Stimulated activated naive CD8-positive, alpha-beta T cell treated with anti-CD3 and anti-CD28 coated beads, Interleukin-15, Interleukin-2, amounts not matched to agents 100 ng/mL and 50 ng/mL, for 24 hours (primary cell): ENCODE results near the gene EDDM3A.
"Not testable (repeated sequence)": the region's sequence is repeated elsewhere in the genome, so short reads cannot be mapped to it uniquely, and the experiment has no call there.

Source experiments
- H3K27ac Mint-ChIP-seq: one replicate; pipeline ENCODE4 v1.8.0; 2021; ENCODE audit warnings: mild to moderate bottlenecking, mixed read lengths
- H3K27me3 Mint-ChIP-seq: one replicate; pipeline ENCODE4 v1.8.0; 2021; ENCODE audit warnings: mixed read lengths
- H3K36me3 Mint-ChIP-seq: one replicate; pipeline ENCODE4 v1.8.0; 2021; ENCODE audit warnings: low read depth, mixed read lengths
- H3K4me1 Mint-ChIP-seq: one replicate; pipeline ENCODE4 v1.8.0; 2021; ENCODE audit warnings: low read depth, mixed read lengths
- H3K4me3 Mint-ChIP-seq: one replicate; pipeline ENCODE4 v1.8.0; 2021; ENCODE audit warnings: mild to moderate bottlenecking, mixed read lengths
- H3K9me3 Mint-ChIP-seq: one replicate; pipeline ENCODE4 v1.8.0; 2021; ENCODE audit warnings: mixed read lengths

EDDM3A gene

GRCh38 chr14:20722016-20722415, 23.7 kb upstream of the EDDM3A start:
- Mint-ChIP-seq H3K9me3 (no peaks in the 10 kb centered on the region), H3K27ac (no peak overlapping the region), H3K4me3 (no peak overlapping the region), H3K36me3 (no peaks in the 10 kb centered on the region), H3K27me3 (peaks cover 44% of the 10 kb centered on the region), H3K4me1 (peaks cover 11% of the 10 kb centered on the region)

GRCh38 chr14:20723488-20723887, 22.2 kb upstream of the EDDM3A start:
- Mint-ChIP-seq H3K27me3 (peaks cover 48% of the 10 kb centered on the region), H3K4me1 (peaks cover 11% of the 10 kb centered on the region), H3K9me3 (no peaks in the 10 kb centered on the region), H3K27ac (no peak overlapping the region), H3K4me3 (no peak overlapping the region), H3K36me3 (no peaks in the 10 kb centered on the region)

- not testable (repeated sequence) for H3K27ac Mint-ChIP-seq, H3K4me1 Mint-ChIP-seq, H3K9me3 Mint-ChIP-seq, H3K36me3 Mint-ChIP-seq, H3K4me3 Mint-ChIP-seq
- H3K27me3 Mint-ChIP-seq, result peaks cover 47% of the 10 kb centered on the region
Observed at GRCh38 chr14:20726121-20726520, 19.6 kb upstream of the EDDM3A start.

- Mint-ChIP-seq H3K27me3 (peaks cover 43% of the 10 kb centered on the region), H3K9me3 (no peaks in the 10 kb centered on the region), H3K4me3 (no peak overlapping the region), H3K4me1 (peaks cover 7% of the 10 kb centered on the region), H3K27ac (no peak overlapping the region), H3K36me3 (no peaks in the 10 kb centered on the region)
Observed at GRCh38 chr14:20726531-20726930, 19.2 kb upstream of the EDDM3A start.

GRCh38 chr14:20730891-20731290, 14.8 kb upstream of the EDDM3A start:
- Mint-ChIP-seq H3K27ac (no peak overlapping the region), H3K4me3 (no peak overlapping the region), H3K36me3 (no peaks in the 10 kb centered on the region), H3K4me1 (peaks cover 7% of the 10 kb centered on the region), H3K9me3 (no peaks in the 10 kb centered on the region), H3K27me3 (peaks cover 12% of the 10 kb centered on the region)

- Mint-ChIP-seq H3K4me3 (no peak overlapping the region), H3K36me3 (no peaks in the 10 kb centered on the region), H3K27me3 (peaks cover 8% of the 10 kb centered on the region), H3K4me1 (no peaks in the 10 kb centered on the region), H3K9me3 (no peaks in the 10 kb centered on the region), H3K27ac (no peak overlapping the region)
Observed at GRCh38 chr14:20732477-20732876, 13.2 kb upstream of the EDDM3A start.

- H3K4me1 Mint-ChIP-seq, result no peaks in the 10 kb centered on the region
- H3K9me3 Mint-ChIP-seq, result no peaks in the 10 kb centered on the region
- H3K4me3 Mint-ChIP-seq, result no peak overlapping the region
- peaks cover 8% of the 10 kb centered on the region for H3K27me3 Mint-ChIP-seq
- no peak overlapping the region for H3K27ac Mint-ChIP-seq
- H3K36me3 Mint-ChIP-seq, result no peaks in the 10 kb centered on the region
Observed at GRCh38 chr14:20732979-20733635, 12.6 kb upstream of the EDDM3A start.

- peaks cover 9% of the 10 kb centered on the region for H3K27me3 Mint-ChIP-seq
- H3K9me3 Mint-ChIP-seq, result no peaks in the 10 kb centered on the region
- H3K4me1 Mint-ChIP-seq, result no peaks in the 10 kb centered on the region
- no peaks in the 10 kb centered on the region for H3K36me3 Mint-ChIP-seq
- H3K27ac Mint-ChIP-seq, result no peak overlapping the region
- H3K4me3 Mint-ChIP-seq, result no peak overlapping the region
Observed at GRCh38 chr14:20733684-20734429, 11.8 kb upstream of the EDDM3A start.

- Mint-ChIP-seq H3K27me3 (peaks cover 8% of the 10 kb centered on the region), H3K36me3 (no peaks in the 10 kb centered on the region), H3K9me3 (no peaks in the 10 kb centered on the region), H3K4me3 (no peak overlapping the region), H3K27ac (no peak overlapping the region), H3K4me1 (no peaks in the 10 kb centered on the region)
Observed at GRCh38 chr14:20734430-20734806, 11.3 kb upstream of the EDDM3A start.

GRCh38 chr14:20738292-20738691, 7.4 kb upstream of the EDDM3A start:
- H3K9me3 Mint-ChIP-seq, H3K27me3 Mint-ChIP-seq, H3K4me3 Mint-ChIP-seq, H3K36me3 Mint-ChIP-seq, H3K27ac Mint-ChIP-seq, H3K4me1 Mint-ChIP-seq: not testable (repeated sequence)

- Mint-ChIP-seq H3K27me3 (peaks cover 8% of the 10 kb centered on the region), H3K36me3 (no peaks in the 10 kb centered on the region), H3K9me3 (no peaks in the 10 kb centered on the region), H3K27ac (no peak overlapping the region), H3K4me1 (no peaks in the 10 kb centered on the region), H3K4me3 (no peak overlapping the region)
Observed at GRCh38 chr14:20742132-20742531, 3.6 kb upstream of the EDDM3A start.

- no peaks in the 10 kb centered on the region for H3K36me3 Mint-ChIP-seq
Observed at GRCh38 chr14:20743556-20743955, 2.1 kb upstream of the EDDM3A start.

GRCh38 chr14:20746566-20746965, 879 bp downstream of the EDDM3A start:
- peaks cover 8% of the 10 kb centered on the region for H3K27me3 Mint-ChIP-seq
- H3K4me1 Mint-ChIP-seq, result no peaks in the 10 kb centered on the region
- H3K4me3 Mint-ChIP-seq, result no peak overlapping the region
- no peak overlapping the region for H3K27ac Mint-ChIP-seq
- peaks cover under 1% of the 10 kb centered on the region for H3K36me3 Mint-ChIP-seq
- H3K9me3 Mint-ChIP-seq, result peaks cover under 1% of the 10 kb centered on the region

More at GRCh38 chr14:20743556-20743955, 2.1 kb upstream of the EDDM3A start:
- Mint-ChIP-seq H3K27me3 (peaks cover 1% of the 10 kb centered on the region), H3K27ac (no peak overlapping the region), H3K4me3 (no peak overlapping the region), H3K9me3 (no peaks in the 10 kb centered on the region), H3K4me1 (no peaks in the 10 kb centered on the region)

- H3K9me3 Mint-ChIP-seq, result peaks cover 8% of the 10 kb centered on the region
- no peak overlapping the region for H3K4me3 Mint-ChIP-seq
- H3K4me1 Mint-ChIP-seq, result no peaks in the 10 kb centered on the region
- H3K36me3 Mint-ChIP-seq, result peaks cover 4% of the 10 kb centered on the region
- H3K27ac Mint-ChIP-seq, result no peak overlapping the region
- H3K27me3 Mint-ChIP-seq, result peaks cover 11% of the 10 kb centered on the region
Observed at GRCh38 chr14:20748439-20748838, 2.8 kb downstream of the EDDM3A start.

GRCh38 chr14:20750194-20750593, 4.5 kb downstream of the EDDM3A start:
- H3K36me3 Mint-ChIP-seq, result peaks cover 4% of the 10 kb centered on the region
- no peak overlapping the region for H3K27ac Mint-ChIP-seq
- H3K4me1 Mint-ChIP-seq, result no peaks in the 10 kb centered on the region
- H3K9me3 Mint-ChIP-seq, result peaks cover 8% of the 10 kb centered on the region
- peaks cover 12% of the 10 kb centered on the region for H3K27me3 Mint-ChIP-seq
- no peak overlapping the region for H3K4me3 Mint-ChIP-seq
